Measurements from ENCODE around the gene GLRX5.

Gene GLRX5

GRCh38 chr14:95493503-95493902, 41.3 kb upstream of the GLRX5 start:
- Histone ChIP-seq H3K4me2 (ENCODE audit: insufficient read depth, low read length) (no peak overlapping the region), H3K79me2 (ENCODE audit: insufficient read depth, low read length) (no peaks in the 10 kb centered on the region), H3K27ac (ENCODE audit: low read length) (no peak overlapping the region), H3K9ac (ENCODE audit: low read depth, low read length) (no peak overlapping the region), H4K20me1 (ENCODE audit: insufficient read depth, low read length) (no peaks in the 10 kb centered on the region), H3K9me3 (ENCODE audit: insufficient read depth, low read length, severe bottlenecking) (no peaks in the 10 kb centered on the region), H3K27me3 (ENCODE audit: insufficient read depth, low read length, poor library complexity) (no peaks in the 10 kb centered on the region), H2AFZ (ENCODE audit: low read depth, low read length) (no peak overlapping the region), H3K36me3 (ENCODE audit: insufficient read depth, low read length) (no peaks in the 10 kb centered on the region), H3K4me1 (ENCODE audit: insufficient read depth, low read length) (no peaks in the 10 kb centered on the region), H3K4me3 (ENCODE audit: low read depth in 1 of 2, low read length in 2 of 2) (no peak overlapping the region)
- ATAC-seq (ENCODE audit: insufficient read depth, low read depth): no peak
- DNase-seq: no peak
- TF ChIP-seq, protein P1, sequence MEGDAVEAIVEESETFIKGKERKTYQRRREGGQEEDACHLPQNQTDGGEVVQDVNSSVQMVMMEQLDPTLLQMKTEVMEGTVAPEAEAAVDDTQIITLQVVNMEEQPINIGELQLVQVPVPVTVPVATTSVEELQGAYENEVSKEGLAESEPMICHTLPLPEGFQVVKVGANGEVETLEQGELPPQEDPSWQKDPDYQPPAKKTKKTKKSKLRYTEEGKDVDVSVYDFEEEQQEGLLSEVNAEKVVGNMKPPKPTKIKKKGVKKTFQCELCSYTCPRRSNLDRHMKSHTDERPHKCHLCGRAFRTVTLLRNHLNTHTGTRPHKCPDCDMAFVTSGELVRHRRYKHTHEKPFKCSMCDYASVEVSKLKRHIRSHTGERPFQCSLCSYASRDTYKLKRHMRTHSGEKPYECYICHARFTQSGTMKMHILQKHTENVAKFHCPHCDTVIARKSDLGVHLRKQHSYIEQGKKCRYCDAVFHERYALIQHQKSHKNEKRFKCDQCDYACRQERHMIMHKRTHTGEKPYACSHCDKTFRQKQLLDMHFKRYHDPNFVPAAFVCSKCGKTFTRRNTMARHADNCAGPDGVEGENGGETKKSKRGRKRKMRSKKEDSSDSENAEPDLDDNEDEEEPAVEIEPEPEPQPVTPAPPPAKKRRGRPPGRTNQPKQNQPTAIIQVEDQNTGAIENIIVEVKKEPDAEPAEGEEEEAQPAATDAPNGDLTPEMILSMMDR (IDR thresholded peaks at IDR 0.05; ENCODE audit: borderline replicate concordance, extremely low read depth, low read length, poor library complexity, severe bottlenecking): no peak
- no peak for TF ChIP-seq EZH2 (IDR thresholded peaks at IDR 0.05; ENCODE audit: borderline replicate concordance, low read depth, low read length, severe bottlenecking)

DNA sequence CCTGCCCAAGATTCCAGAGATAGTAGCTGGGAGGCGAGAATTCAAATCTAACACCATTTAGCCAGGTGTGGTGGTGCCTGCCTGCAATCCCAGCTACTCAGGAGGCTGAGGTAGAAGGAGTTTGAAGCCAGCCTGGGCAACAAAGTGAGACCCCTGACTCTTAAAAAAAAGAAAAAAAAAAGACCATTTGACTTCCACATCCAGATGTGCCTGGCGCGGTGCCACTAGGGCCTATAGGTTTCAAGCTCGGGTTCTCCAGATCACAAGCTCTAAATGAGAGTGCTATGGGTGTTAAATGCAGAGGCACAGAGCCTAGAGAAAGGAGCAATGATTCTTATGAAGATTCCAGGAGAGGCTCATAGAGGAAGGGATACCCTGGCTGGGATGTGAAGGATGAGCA, 40.9 kb upstream of the GLRX5 start:
- Histone ChIP-seq H3K9ac (ENCODE audit: low read depth, low read length) (no peak overlapping the region), H3K27me3 (ENCODE audit: insufficient read depth, low read length, poor library complexity) (peaks cover under 1% of the 10 kb centered on the region), H3K36me3 (ENCODE audit: insufficient read depth, low read length) (no peaks in the 10 kb centered on the region), H4K20me1 (ENCODE audit: insufficient read depth, low read length) (no peaks in the 10 kb centered on the region), H3K79me2 (ENCODE audit: insufficient read depth, low read length) (no peaks in the 10 kb centered on the region), H2AFZ (ENCODE audit: low read depth, low read length) (no peak overlapping the region), H3K27ac (ENCODE audit: low read length) (no peak overlapping the region), H3K9me3 (ENCODE audit: insufficient read depth, low read length, severe bottlenecking) (no peaks in the 10 kb centered on the region), H3K4me1 (ENCODE audit: insufficient read depth, low read length) (no peaks in the 10 kb centered on the region), H3K4me3 (ENCODE audit: low read depth in 1 of 2, low read length in 2 of 2) (no peak overlapping the region), H3K4me2 (ENCODE audit: insufficient read depth, low read length) (no peak overlapping the region)
- no peak for DNase-seq
- no peak for ATAC-seq (ENCODE audit: insufficient read depth, low read depth)
- TF ChIP-seq, protein P1 (IDR thresholded peaks at IDR 0.05; ENCODE audit: borderline replicate concordance, extremely low read depth, low read length, poor library complexity, severe bottlenecking): no peak
- TF ChIP-seq EZH2 (IDR thresholded peaks at IDR 0.05; ENCODE audit: borderline replicate concordance, low read depth, low read length, severe bottlenecking): no peak

DNA sequence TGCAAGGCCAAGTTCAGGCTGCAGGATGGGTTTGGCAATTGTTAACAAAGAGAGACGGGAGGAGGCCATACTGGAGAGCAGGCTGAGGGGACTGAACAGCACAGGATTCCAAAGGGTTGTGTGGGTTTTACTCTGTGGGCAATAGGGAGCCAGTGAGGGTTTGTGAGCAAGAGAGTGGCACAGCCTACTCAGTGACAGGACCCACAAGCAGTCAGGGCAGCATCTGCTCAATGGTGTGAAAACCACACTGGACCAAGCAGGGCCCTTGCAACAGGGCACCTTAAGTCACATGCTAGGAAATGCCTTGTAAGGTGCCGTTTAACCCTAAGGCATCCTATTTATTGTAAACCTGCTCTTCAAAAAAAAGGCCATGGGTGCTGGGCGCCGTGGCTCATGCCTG, 40.4 kb upstream of the GLRX5 start:
- TF ChIP-seq EZH2 (IDR thresholded peaks at IDR 0.05; ENCODE audit: borderline replicate concordance, low read depth, low read length, severe bottlenecking): no peak
- TF ChIP-seq, protein P1 (IDR thresholded peaks at IDR 0.05; ENCODE audit: borderline replicate concordance, extremely low read depth, low read length, poor library complexity, severe bottlenecking): no peak
- Histone ChIP-seq H3K9me3 (ENCODE audit: insufficient read depth, low read length, severe bottlenecking) (no peaks in the 10 kb centered on the region), H3K4me3 (ENCODE audit: low read depth in 1 of 2, low read length in 2 of 2) (no peak overlapping the region), H3K27ac (ENCODE audit: low read length) (no peak overlapping the region), H3K27me3 (ENCODE audit: insufficient read depth, low read length, poor library complexity) (peaks cover 6% of the 10 kb centered on the region), H3K36me3 (ENCODE audit: insufficient read depth, low read length) (no peaks in the 10 kb centered on the region), H3K4me2 (ENCODE audit: insufficient read depth, low read length) (no peak overlapping the region), H3K4me1 (ENCODE audit: insufficient read depth, low read length) (no peaks in the 10 kb centered on the region), H3K9ac (ENCODE audit: low read depth, low read length) (no peak overlapping the region), H3K79me2 (ENCODE audit: insufficient read depth, low read length) (no peaks in the 10 kb centered on the region), H2AFZ (ENCODE audit: low read depth, low read length) (no peak overlapping the region), H4K20me1 (ENCODE audit: insufficient read depth, low read length) (no peaks in the 10 kb centered on the region)
- no peak for DNase-seq
- ATAC-seq (ENCODE audit: insufficient read depth, low read depth): no peak

DNA sequence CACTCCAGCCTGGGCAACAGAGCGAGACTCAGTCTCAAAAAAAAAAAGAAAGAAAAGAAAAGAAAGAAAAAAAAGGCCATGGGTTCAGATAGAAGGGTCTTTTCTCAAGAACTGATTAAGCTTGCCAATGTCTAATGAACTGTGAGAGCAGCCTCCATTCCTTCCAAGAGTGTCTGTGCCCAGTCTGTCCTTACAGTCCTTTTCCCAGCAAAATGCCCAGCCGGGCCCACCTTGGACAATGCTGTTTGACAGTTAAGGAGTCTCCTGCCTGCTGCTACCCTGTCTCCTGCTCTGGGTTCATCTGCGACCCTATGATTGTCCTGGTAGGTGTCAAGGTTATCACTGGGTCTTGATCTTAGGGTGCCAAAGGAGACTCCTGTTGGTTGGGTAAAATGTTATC, 39.8 kb upstream of the GLRX5 start:
- TF ChIP-seq, protein P1 (IDR thresholded peaks at IDR 0.05; ENCODE audit: borderline replicate concordance, extremely low read depth, low read length, poor library complexity, severe bottlenecking): no peak
- TF ChIP-seq EZH2 (IDR thresholded peaks at IDR 0.05; ENCODE audit: borderline replicate concordance, low read depth, low read length, severe bottlenecking): no peak
- no peak for ATAC-seq (ENCODE audit: insufficient read depth, low read depth)

More for the DNA sequence above, 39.8 kb upstream of the GLRX5 start:
- Histone ChIP-seq H3K36me3 (ENCODE audit: insufficient read depth, low read length) (no peaks in the 10 kb centered on the region), H2AFZ (ENCODE audit: low read depth, low read length) (no peak overlapping the region), H3K9ac (ENCODE audit: low read depth, low read length) (no peak overlapping the region), H3K4me3 (ENCODE audit: low read depth in 1 of 2, low read length in 2 of 2) (no peak overlapping the region), H3K79me2 (ENCODE audit: insufficient read depth, low read length) (no peaks in the 10 kb centered on the region), H3K4me2 (ENCODE audit: insufficient read depth, low read length) (no peak overlapping the region), H3K27ac (ENCODE audit: low read length) (no peak overlapping the region), H3K9me3 (ENCODE audit: insufficient read depth, low read length, severe bottlenecking) (no peaks in the 10 kb centered on the region), H3K27me3 (ENCODE audit: insufficient read depth, low read length, poor library complexity) (peaks cover 7% of the 10 kb centered on the region), H4K20me1 (ENCODE audit: insufficient read depth, low read length) (no peaks in the 10 kb centered on the region), H3K4me1 (ENCODE audit: insufficient read depth, low read length) (no peaks in the 10 kb centered on the region)
- no peak for DNase-seq
